Spleen (tissue), 7 donors: ENCODE measurements around the gene GPBAR1.
A peak's percentile ranks its signal among the peaks of the same experiment; 100 is the strongest.

Experiments
- POLR2A ChIP-seq, 3 donors: fragments of 450-650 bp; IDR thresholded peaks; one replicate each; pipeline ENCODE4 v1.5.1; 2017; ENCODE audit warnings: antibody characterized with exemption in 3 of 3, mild to moderate bottlenecking in 1 of 3
- POLR2AphosphoS5 ChIP-seq, 3 donors: sonication (generic); formaldehyde crosslinking; IDR thresholded peaks; one replicate each; pipeline ENCODE4 v1.5.1; 2017; ENCODE audit warnings: antibody characterized with exemption in 3 of 3
- TF ChIP-seq, protein P1 (sequence below), 11 experiments: fragments of 200-600 bp in 7 of 11; fragments of 450-650 bp in 4 of 11; sonication (generic) in 4 of 11; IDR thresholded peaks in 8 of 11; conservative IDR thresholded peaks in 3 of 11; 1 replicate in 7 of 11; 2 replicates in 4 of 11; pipeline versions ENCODE4 v1.4.0 to v1.8.0; 2016 to 2021; ENCODE audit warnings: antibody characterized with exemption in 11 of 11, inconsistent platforms in 4 of 11, mild to moderate bottlenecking in 1 of 11
- donor health status: DM: no; HTN: no; CAD: no; lungs with moderate emphysema.
- donor health status: DM: no; HTN: no; CAD: no.
- donor health status: DM: no; HTN: no; CAD: no.

DNA sequence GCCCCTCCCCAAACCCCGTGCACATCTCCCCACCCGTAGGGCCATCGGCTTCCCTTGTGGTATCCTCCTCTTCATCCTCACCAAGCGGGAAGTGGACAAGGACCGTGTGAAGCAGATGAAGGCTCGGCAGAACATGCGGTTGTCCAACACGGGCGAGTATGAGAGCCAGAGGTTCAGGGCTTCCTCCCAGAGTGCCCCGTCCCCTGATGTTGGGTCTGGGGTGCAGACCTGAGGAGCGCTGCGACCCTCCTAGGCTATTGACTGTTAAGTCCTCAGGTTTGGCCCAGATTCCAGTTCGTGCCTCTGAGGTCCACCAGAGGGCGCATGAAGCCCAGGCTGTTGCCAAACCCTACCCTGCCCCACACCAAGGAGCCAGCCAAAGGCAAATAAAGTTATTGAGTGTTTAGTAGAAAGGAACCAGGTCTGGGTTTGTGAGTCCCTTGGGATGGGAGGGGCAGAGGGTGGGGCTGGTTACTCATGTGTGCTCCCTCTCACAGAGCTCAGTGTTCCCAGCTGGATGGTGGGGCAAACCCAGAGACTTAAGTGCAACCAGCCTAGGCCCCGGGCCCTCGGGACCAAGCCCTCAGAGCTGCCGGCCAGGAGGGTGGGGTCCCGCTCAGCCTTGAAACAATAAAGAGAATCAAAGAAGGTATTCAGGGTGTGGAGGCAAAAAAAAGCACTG, 11.9 kb downstream of the GPBAR1 start:
- TF ChIP-seq, protein P1, sequence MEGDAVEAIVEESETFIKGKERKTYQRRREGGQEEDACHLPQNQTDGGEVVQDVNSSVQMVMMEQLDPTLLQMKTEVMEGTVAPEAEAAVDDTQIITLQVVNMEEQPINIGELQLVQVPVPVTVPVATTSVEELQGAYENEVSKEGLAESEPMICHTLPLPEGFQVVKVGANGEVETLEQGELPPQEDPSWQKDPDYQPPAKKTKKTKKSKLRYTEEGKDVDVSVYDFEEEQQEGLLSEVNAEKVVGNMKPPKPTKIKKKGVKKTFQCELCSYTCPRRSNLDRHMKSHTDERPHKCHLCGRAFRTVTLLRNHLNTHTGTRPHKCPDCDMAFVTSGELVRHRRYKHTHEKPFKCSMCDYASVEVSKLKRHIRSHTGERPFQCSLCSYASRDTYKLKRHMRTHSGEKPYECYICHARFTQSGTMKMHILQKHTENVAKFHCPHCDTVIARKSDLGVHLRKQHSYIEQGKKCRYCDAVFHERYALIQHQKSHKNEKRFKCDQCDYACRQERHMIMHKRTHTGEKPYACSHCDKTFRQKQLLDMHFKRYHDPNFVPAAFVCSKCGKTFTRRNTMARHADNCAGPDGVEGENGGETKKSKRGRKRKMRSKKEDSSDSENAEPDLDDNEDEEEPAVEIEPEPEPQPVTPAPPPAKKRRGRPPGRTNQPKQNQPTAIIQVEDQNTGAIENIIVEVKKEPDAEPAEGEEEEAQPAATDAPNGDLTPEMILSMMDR (IDR thresholded peaks at IDR 0.05 in 8 of 11, conservative IDR thresholded peaks at IDR 0.05 in 3 of 11): peak; percentile 85 to 93 (median 90)
- TF ChIP-seq POLR2A (IDR thresholded peaks at IDR 0.05) (no peak), POLR2AphosphoS5 (IDR thresholded peaks at IDR 0.05) (peak; percentile 64 to 85 (median 72))
